Measurements from ENCODE around the gene C1orf115. TPM values are rescaled to one million over a fixed set of nuclear protein-coding genes. Genes with fewer than 3 reads are reported as not detected.

The C1orf115 gene
- total RNA-seq, 1 experiment from 2014 or later = 2.5 TPM

GRCh38 chr1:220746851-220747250 lies 56.7 kb downstream of the C1orf115 start:
- Histone ChIP-seq H3K4me1 (replicated peaks) (peaks cover 19% of the 10 kb centered on the region), H3K36me3 (peaks cover 16% of the 10 kb centered on the region), H3K27me3 (replicated peaks) (no peaks in the 10 kb centered on the region), H3K9me3 (replicated peaks) (no peaks in the 10 kb centered on the region), H3K27ac (no peak overlapping the region; the same call in 1 of the 2 replicates), H3K4me3 (no peak overlapping the region)
- DNase-seq (ENCODE audit: low read depth in 1 of 2, low spot score in 2 of 2) = no peak

GRCh38 chr1:220747437-220748088 lies 57.4 kb downstream of the C1orf115 start:
- no peaks in the 10 kb centered on the region for H3K27me3 ChIP-seq (replicated peaks)
- no peaks in the 10 kb centered on the region for H3K9me3 ChIP-seq (replicated peaks)
- no peak for DNase-seq (ENCODE audit: low read depth in 1 of 2, low spot score in 2 of 2)
- peak overlapping the region; percentile 87 for H3K4me3 ChIP-seq
- peaks cover 16% of the 10 kb centered on the region for H3K36me3 ChIP-seq
- H3K4me1 ChIP-seq (replicated peaks) = peaks cover 19% of the 10 kb centered on the region
- peak overlapping the region; percentile 61 for H3K27ac ChIP-seq

GRCh38 chr1:220748089-220748934 lies 58.1 kb downstream of the C1orf115 start, which contains the start of gene MTARC2:
Gene MTARC2 (plus strand): TSS chr1:220748322. CDS start chr1:220748532, 210 bp downstream.
- Histone ChIP-seq H3K4me1 (replicated peaks) (peaks cover 19% of the 10 kb centered on the region), H3K27ac (peak within 1 kb of the TSS; percentile 61), H3K36me3 (peaks cover 16% of the 10 kb centered on the region), H3K4me3 (peak within 1 kb of the TSS; percentile 87), H3K27me3 (replicated peaks) (no peaks in the 10 kb centered on the region), H3K9me3 (replicated peaks) (no peaks in the 10 kb centered on the region)
- peak; percentile 84 to 86 for DNase-seq (ENCODE audit: low read depth in 1 of 2, low spot score in 2 of 2)

Other genes with a start within 250 kb of the C1orf115 start
- 0.08 TPM in 1 of 2 replicates, not detected in the other for gene MARK1, start 162.2 kb upstream of the C1orf115 start, total RNA-seq (2014; rRNA removed; shearing (Covaris generic))
- 9.5 and 10.1 TPM in 2 replicates for gene MTARC2, start 58.0 kb downstream of the C1orf115 start, total RNA-seq (2014; rRNA removed; shearing (Covaris generic))
- not detected in 2 replicates for gene MTARC1, start 96.5 kb downstream of the C1orf115 start, total RNA-seq (2014; rRNA removed; shearing (Covaris generic))
- 5.2 and 8.3 TPM in 2 replicates for gene HLX, start 189.1 kb downstream of the C1orf115 start, total RNA-seq (2014; rRNA removed; shearing (Covaris generic))